Measurements from ENCODE around the gene AHCY.
"Not testable (repeated sequence)": the region's sequence is repeated elsewhere in the genome, so short reads cannot be mapped to it uniquely, and the experiment has no call there.

The AHCY gene

GRCh38 chr20:34264141-34264540 is 39.0 kb downstream of the AHCY start:
- FAIRE-seq: no peak
- TF ChIP-seq POU2F2 (IDR thresholded peaks at IDR 0.05; ENCODE audit: low read depth, low read length) (no peak), SPI1 (IDR thresholded peaks at IDR 0.05; ENCODE audit: low read depth, low read length) (no peak), POLR2AphosphoS5 (IDR thresholded peaks at IDR 0.05; ENCODE audit: low read depth, low read length) (no peak), POLR2A (IDR thresholded peaks at IDR 0.05; ENCODE audit: low read depth, low read length) (no peak), PAX5 (IDR thresholded peaks at IDR 0.05; ENCODE audit: insufficient read depth, low read length, severe bottlenecking) (no peak), TAF1 (IDR thresholded peaks at IDR 0.05; ENCODE audit: low read depth, low read length) (no peak)
- DNase-seq (ENCODE audit: insufficient read length, low spot score): no peak

- FAIRE-seq; DNase-seq (ENCODE audit: insufficient read length, low spot score): not testable (repeated sequence)
Observed at GRCh38 chr20:34263468-34263867, 39.7 kb downstream of the AHCY start.

DNA sequence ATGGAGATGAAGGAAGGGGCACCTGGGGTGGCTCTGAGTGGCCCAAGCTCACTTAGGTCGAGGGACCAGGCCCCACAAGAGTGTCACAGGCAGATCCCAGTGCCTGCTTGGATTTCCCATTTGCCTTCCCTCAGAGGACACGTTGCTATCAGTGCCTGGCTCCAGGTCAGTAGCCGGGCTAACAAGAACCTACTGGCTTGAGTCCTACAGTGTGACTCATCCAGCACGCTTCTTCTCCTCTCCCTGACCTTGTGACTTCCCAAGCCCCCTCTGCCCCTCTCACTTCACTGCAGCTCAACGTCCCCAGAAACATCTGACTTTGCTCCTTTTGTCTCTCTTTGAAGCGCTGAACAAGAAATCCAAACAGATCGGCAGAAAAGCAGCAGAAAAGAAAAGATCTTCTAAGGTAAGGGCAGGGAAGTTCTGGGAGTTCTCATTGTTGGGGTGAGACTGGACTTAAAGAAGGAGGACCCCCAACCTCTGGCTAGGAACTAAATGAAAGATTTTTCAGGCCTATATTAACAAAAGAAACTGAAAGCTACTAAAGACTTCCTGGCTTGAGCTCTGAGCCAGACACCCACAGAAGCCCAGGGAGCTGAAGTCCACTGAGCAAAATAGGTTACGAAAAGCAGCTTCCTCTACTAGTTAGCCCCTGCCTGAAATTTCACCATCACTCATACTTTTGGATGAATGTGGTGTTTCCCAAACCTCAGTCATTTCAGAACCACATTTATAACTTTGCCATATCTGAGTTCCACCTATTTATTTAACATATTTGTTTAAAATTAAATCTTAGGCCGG is 40.5 kb downstream of the AHCY start:
- TF ChIP-seq POU2F2 (IDR thresholded peaks at IDR 0.05; ENCODE audit: low read depth, low read length) (no peak), PAX5 (IDR thresholded peaks at IDR 0.05; ENCODE audit: insufficient read depth, low read length, severe bottlenecking) (no peak), POLR2AphosphoS5 (IDR thresholded peaks at IDR 0.05; ENCODE audit: low read depth, low read length) (no peak), SPI1 (IDR thresholded peaks at IDR 0.05; ENCODE audit: low read depth, low read length) (no peak), TAF1 (IDR thresholded peaks at IDR 0.05; ENCODE audit: low read depth, low read length) (no peak), POLR2A (IDR thresholded peaks at IDR 0.05; ENCODE audit: low read depth, low read length) (no peak)
- FAIRE-seq: no peak
- DNase-seq (ENCODE audit: insufficient read length, low spot score): no peak

DNA sequence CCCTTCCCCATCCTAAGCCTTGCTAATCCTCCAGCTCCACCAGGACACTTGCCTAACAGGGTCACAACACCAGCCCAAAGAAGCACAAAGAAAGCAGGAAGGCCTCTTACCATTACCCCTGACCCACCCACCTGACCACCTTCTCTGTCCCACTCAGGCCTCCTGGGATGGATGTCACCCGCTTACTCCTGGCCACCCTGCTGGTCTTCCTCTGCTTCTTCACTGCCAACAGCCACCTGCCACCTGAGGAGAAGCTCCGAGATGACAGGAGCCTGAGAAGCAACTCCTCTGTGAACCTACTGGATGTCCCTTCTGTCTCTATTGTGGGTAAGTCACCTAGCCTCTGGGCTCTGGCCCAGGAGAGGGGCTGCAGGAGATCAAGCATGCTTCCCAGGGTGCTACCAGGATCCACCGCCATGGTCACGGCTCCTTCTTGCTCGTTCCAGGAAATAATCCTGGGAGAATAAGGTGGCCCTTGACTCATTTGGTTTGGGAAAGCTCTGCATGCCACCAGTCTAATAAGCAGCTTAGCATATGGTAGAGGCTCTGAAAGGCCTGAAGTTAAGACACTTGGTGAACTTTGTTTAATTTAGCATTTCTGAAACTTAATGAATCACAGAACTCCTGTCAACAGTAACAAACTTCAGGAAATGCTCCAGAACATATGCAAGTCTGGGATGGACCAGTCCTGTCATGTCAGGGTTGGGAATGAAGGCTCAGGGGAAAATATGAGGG is 42.8 kb downstream of the AHCY start:
- DNase-seq (ENCODE audit: insufficient read length, low spot score) (no peak), FAIRE-seq (no peak)
- TF ChIP-seq SPI1 (IDR thresholded peaks at IDR 0.05; ENCODE audit: low read depth, low read length): no peak
- no peak for TF ChIP-seq PAX5 (IDR thresholded peaks at IDR 0.05; ENCODE audit: insufficient read depth, low read length, severe bottlenecking)
- no peak for TF ChIP-seq TAF1 (IDR thresholded peaks at IDR 0.05; ENCODE audit: low read depth, low read length)
- TF ChIP-seq POU2F2 (IDR thresholded peaks at IDR 0.05; ENCODE audit: low read depth, low read length): no peak
- TF ChIP-seq POLR2A (IDR thresholded peaks at IDR 0.05; ENCODE audit: low read depth, low read length): no peak
- TF ChIP-seq POLR2AphosphoS5 (IDR thresholded peaks at IDR 0.05; ENCODE audit: low read depth, low read length): no peak

DNA sequence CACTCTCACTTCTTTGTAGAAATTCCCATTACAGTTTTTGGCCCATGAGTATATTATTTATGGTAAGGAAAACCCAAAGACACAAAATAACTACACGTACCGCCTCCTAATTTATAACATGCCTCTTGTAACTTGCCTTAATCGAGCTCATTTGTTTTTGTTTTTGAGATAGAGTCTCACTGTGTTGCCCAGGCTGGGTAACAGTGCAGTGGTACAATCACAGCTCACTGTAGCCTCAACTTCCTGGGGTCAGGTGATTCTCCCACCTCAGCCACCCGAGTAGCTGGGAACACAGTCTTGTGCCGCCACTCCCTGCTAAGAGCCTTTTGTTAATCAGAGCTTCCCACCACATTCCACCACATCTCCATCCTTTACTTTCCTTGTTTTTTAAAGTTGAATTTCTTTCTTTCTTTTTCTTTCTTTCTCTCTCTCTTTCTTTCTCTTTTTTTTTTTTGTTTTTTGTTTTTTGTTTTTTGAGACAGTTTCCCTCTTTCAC is 46.5 kb downstream of the AHCY start:
- DNase-seq (ENCODE audit: insufficient read length, low spot score) (no peak), FAIRE-seq (no peak)
- TF ChIP-seq SPI1 (IDR thresholded peaks at IDR 0.05; ENCODE audit: low read depth, low read length): no peak

DNA sequence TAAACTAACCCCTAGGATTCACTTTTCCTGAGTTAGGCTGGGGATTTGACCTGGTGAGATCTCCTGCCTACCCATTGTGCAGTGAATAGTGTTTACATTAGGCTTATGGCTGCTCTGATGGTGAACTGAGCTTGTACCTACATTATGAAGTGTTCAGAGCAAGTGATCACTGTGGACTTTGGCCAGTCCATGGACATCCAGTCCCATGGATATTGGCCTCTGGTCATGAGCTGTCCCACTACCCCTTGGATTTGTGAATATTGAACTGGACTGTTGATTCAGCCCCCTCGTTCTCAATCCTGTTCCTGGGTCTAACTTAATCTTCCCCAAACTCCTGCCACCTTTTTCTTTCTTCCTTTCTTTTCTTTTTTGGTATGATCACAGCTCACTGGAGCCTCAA is 48.2 kb downstream of the AHCY start:
- no peak for TF ChIP-seq TAF1 (IDR thresholded peaks at IDR 0.05; ENCODE audit: low read depth, low read length)
- TF ChIP-seq POU2F2 (IDR thresholded peaks at IDR 0.05; ENCODE audit: low read depth, low read length): no peak
- no peak for TF ChIP-seq POLR2AphosphoS5 (IDR thresholded peaks at IDR 0.05; ENCODE audit: low read depth, low read length)
- TF ChIP-seq POLR2A (IDR thresholded peaks at IDR 0.05; ENCODE audit: low read depth, low read length): no peak
- no peak for TF ChIP-seq PAX5 (IDR thresholded peaks at IDR 0.05; ENCODE audit: insufficient read depth, low read length, severe bottlenecking)
- TF ChIP-seq SPI1 (IDR thresholded peaks at IDR 0.05; ENCODE audit: low read depth, low read length): no peak
- FAIRE-seq (no peak), DNase-seq (ENCODE audit: insufficient read length, low spot score) (no peak)

- DNase-seq (ENCODE audit: insufficient read length, low spot score); FAIRE-seq: not testable (repeated sequence)
Observed at GRCh38 chr20:34252431-34253086, 50.6 kb downstream of the AHCY start.

DNA sequence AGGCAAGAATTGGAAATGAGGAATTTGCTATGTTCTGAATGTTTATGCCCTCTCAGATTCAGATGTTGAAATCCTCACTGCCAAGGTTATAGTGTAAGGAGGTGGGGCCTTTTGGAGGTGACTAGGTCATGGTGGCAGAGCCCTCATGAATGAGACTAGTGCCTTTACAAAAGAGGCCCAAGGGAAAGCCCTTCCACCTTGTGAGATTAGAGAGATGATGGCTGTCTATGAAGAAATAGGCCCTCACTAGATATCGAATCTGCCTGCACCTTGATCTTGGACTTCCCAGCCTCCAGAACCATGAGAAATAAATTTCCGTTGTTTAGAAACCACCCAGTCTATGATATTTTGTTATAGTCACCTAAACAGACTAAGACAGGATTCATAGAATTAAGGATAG is 51.5 kb downstream of the AHCY start:
- FAIRE-seq (no peak), DNase-seq (ENCODE audit: insufficient read length, low spot score) (no peak)
- TF ChIP-seq SPI1 (IDR thresholded peaks at IDR 0.05; ENCODE audit: low read depth, low read length): no peak
- no peak for TF ChIP-seq POU2F2 (IDR thresholded peaks at IDR 0.05; ENCODE audit: low read depth, low read length)

DNA sequence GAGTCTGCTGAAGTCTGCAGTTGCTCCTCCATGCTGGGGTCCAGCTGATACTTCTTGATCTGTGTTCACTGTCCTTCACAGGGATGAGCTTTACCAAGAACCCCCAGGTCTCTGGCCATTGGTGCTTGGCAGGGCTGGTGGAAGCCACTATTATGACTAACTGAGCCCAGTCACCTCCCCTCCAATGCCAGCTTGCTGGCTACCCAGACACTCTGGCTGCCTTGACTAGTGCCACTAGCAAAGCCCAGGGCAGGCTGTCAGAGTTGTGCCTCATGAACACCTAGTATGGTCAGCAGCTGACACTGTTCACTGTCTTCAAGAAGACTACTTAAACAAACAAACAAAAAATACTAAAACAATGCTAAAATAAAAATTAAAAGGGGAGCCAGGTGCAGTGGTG is 53.1 kb downstream of the AHCY start:
- DNase-seq (ENCODE audit: insufficient read length, low spot score) (no peak), FAIRE-seq (no peak)
- no peak for TF ChIP-seq TAF1 (IDR thresholded peaks at IDR 0.05; ENCODE audit: low read depth, low read length)

DNA sequence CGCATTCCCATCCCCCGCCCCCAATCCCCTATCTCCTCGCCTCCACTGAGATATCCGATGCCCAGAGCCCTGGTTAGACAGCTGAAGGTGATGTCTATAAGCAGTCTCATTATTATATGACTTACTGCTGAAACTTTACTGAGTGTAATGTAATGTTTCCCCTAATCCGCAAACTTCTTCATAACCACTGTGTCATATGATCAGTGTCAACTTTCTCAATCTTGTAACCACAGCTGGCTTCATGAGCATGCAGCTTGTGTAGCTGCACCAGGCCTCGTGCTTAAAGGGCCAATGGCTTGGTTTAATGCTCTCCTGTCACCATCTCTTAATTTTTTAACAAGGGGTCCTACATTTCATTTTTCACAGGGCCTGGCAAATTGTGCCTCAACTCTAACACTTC is 53.9 kb downstream of the AHCY start:
- TF ChIP-seq TAF1 (IDR thresholded peaks at IDR 0.05; ENCODE audit: low read depth, low read length): no peak
- TF ChIP-seq POU2F2 (IDR thresholded peaks at IDR 0.05; ENCODE audit: low read depth, low read length): no peak
- TF ChIP-seq POLR2AphosphoS5 (IDR thresholded peaks at IDR 0.05; ENCODE audit: low read depth, low read length): no peak
- no peak for TF ChIP-seq POLR2A (IDR thresholded peaks at IDR 0.05; ENCODE audit: low read depth, low read length)
- no peak for TF ChIP-seq PAX5 (IDR thresholded peaks at IDR 0.05; ENCODE audit: insufficient read depth, low read length, severe bottlenecking)
- no peak for TF ChIP-seq SPI1 (IDR thresholded peaks at IDR 0.05; ENCODE audit: low read depth, low read length)
- DNase-seq (ENCODE audit: insufficient read length, low spot score): no peak
- FAIRE-seq: peak; percentile 72
